Measurements from ENCODE around the gene DEPDC1.
"Not testable (repeated sequence)": the region's sequence is repeated elsewhere in the genome, so short reads cannot be mapped to it uniquely, and the experiment has no call there.

The DEPDC1 gene

DNA sequence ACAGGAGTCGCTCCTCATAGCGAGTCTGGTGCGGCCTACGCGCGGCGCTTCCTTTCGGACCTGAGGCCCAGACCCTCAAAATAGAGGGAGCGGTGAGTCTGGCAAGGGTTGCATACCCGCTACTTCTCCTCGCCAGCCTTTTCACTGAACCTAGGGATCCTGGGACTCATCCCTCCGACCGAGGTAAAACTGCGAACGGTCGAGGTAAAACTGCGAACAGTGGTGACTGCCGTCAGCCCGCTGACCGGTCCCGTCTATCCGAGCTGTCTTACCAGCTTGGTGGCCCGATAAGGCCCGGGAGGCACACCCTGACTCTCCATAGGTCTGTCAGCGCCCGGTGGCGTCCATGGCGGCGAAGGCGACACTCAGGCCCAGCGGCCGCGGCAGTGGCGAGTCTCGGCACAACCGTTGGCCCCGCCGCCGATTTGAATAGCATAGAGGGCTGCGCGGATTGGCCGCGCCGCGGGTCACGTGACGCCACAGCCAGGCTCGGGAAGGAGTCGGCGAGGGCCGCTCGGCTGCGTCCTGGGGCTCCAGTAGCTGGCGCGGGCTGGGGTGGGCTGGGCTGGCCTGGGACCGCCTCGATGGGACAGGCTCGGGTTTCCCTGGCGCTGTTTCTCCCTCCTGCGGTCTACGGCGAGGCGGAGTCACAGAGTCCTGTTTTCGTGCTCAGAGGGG, at the start of gene DEPDC1:
DEPDC1 (minus strand) TSS at position 403 of the 678 bp plus-strand sequence; CDS start at position 320, 83 bp downstream.
- ATAC-seq = peak; percentile 99
- DNase-seq = peak; percentile 83

GRCh38 chr1:68544651-68545050, 47.8 kb upstream of the DEPDC1 start:
- no peak for DNase-seq
- ATAC-seq = no peak

DNA sequence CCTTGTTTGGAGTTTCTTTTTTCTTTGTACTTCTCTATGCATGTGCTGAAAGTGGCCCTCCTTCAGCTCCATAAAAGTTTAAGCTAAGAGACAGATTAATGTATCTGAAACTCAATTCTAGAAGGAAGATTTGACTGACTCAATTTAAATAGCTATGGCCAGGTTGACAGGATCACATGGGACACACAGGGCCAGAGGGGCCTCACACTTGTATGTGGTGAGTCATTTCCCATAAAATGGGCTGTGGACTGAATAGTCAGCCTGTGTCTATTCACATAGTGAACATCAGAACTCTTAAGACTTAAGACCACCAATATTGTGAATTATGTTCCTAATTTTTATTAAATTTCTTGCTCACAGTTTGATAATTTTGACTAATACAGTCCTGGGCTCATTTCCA, 45.7 kb upstream of the DEPDC1 start:
- ATAC-seq = no peak
- DNase-seq = no peak

DNA sequence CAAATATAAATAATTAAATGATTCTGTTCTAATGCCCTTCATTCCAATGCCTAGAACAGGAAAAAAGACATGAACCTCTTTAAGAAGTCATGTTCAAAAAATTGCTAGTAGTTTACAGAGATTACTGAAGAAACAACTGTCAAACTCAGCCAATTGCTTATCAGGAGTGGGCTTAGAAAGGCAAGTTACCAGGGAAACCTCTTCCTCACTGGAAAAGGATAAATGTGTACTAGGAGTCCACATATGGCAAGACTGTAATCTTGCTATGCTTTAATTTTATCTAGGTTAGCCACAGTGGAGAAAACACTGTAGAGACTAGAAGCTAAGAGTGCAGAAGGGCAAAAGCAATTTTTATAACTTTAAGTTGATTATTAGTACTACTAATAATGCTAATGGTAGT, 42.1 kb upstream of the DEPDC1 start:
- ATAC-seq = no peak
- DNase-seq = no peak

GRCh38 chr1:68528243-68528642, 31.4 kb upstream of the DEPDC1 start:
- ATAC-seq (no peak), DNase-seq (no peak)

- ATAC-seq (no peak), DNase-seq (no peak)
Observed at GRCh38 chr1:68525781-68526180, 28.9 kb upstream of the DEPDC1 start.

- DNase-seq (no peak), ATAC-seq (no peak)
Observed at GRCh38 chr1:68521286-68521685, 24.4 kb upstream of the DEPDC1 start.

- no peak for ATAC-seq
- DNase-seq = no peak
Observed at GRCh38 chr1:68516066-68516465, 19.2 kb upstream of the DEPDC1 start.

- DNase-seq = no peak
Observed at GRCh38 chr1:68511254-68511653, 14.4 kb upstream of the DEPDC1 start.

DNA sequence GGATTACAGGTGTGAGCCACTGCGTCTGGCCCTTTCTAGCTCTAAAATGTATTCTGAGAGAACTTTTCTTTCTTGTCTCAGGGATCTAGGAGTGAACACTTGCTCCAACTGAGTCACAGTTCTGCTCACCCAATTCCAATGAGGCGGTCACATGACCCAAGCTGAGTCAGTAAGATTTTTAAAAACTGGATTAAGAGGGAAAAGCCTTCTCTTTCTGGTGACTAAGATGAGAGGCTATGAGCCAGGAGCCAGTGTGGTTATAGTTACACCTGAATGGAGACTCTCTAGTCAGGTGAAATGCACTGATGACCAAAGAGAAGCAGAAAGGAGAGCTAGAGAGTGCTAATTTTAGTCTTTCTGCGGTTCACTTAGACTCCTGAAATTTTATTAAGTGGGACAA, 9.5 kb upstream of the DEPDC1 start:
- no peak for ATAC-seq
- no peak for DNase-seq

More at GRCh38 chr1:68511254-68511653, 14.4 kb upstream of the DEPDC1 start:
- no peak for ATAC-seq

DNA sequence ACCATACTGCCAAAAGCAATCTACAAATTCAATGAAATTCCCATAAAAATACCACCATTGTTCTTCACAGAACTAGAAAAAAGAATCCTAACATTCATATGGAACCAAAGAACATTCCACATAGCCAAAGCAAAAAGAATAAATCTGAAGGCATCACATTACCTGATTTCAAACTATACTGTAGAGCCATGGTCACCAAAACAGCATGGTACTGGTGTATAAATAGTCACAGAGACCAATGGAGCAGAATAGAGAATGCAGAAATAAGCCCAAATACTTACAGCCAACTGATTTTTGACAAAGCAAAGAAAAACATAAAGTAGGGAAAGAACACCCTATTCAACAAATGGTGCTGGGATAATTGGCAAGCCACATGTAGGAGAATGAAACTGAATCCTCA, 6.2 kb upstream of the DEPDC1 start:
- ATAC-seq (no peak), DNase-seq (no peak)

DNA sequence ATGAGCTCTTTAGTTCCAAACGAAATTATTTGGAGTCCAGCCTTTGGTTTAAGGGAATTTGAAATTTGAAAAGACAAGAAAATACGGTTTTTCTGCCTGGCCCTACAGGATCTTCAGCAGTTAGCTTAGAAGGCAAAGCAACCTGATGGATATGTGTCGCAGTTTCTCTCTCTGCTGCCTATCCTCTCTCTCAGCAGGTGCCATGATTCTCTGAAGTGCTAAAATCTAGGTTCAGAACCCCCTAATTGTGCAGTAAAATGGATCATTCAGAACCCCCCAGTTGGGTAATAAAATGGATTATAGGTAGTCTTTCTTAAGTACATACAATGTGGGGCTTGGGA, 446 bp upstream of the DEPDC1 start:
- ATAC-seq (no peak), DNase-seq (no peak)

- ATAC-seq (no peak), DNase-seq (peak; percentile 3)
Observed at GRCh38 chr1:68495968-68496679, 758 bp downstream of the DEPDC1 start.

DNA sequence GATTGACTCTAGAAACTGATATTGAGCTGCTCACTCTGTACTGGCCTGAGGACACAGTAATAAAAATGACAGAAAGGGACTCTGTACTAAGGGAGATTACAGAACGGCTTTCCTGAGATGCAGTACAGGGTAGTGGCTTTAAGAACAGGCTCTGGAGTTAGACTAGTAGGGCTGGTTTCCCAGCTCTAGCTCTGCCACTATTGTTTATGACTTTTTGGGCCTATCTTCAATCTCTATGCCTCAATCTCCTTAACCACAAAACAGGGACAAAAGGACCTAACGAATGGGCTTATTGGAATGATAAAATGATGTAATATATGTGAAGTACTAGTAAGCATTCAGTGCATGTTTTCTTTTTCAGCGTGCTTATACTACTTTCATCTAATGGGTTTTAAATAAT, 1.4 kb downstream of the DEPDC1 start:
- DNase-seq (no peak), ATAC-seq (no peak)

DNA sequence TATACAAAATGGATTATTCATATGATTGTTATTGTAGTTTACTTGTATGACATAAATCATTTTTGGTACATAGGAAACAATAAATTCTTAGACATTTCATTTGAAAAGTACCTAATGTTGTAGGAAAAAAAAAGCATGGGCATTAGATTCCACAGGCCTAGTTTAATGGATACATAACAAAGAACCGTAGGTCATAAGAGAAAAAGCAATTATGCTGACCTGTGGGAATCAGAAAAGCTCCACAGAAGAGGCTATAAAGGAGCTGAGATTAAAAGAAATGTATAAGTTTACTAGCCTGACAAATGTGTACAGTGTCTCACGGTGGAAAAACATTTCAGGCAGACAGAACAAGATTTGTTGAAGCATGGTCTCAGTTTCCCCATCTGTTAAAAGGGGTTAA, 3.7 kb downstream of the DEPDC1 start:
- ATAC-seq (no peak), DNase-seq (no peak)

DNA sequence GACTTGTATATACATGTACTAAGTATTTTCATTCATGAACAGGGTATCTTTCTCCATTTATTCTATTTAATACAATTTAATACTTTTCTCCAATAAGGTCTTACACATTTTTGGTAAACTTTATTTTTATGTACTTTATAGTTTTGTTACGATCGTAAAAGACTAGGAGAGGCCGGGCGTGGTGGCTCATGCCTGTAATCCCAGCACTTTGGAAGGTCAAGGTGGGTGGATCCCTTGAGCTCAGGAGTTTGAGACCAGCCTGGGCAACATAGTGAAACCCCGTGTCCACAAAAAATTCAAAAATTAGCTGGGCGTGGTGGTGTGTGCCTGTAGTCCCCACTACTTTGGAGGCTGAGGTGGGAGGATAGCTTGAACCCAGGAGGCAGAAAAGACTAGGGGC, 4.6 kb downstream of the DEPDC1 start:
- not testable (repeated sequence) for ATAC-seq, DNase-seq

GRCh38 chr1:68490046-68490651, 6.7 kb downstream of the DEPDC1 start:
- ATAC-seq = no peak
- DNase-seq = no peak

- ATAC-seq (no peak), DNase-seq (no peak)
Observed at GRCh38 chr1:68485431-68486022, 11.4 kb downstream of the DEPDC1 start.

DNA sequence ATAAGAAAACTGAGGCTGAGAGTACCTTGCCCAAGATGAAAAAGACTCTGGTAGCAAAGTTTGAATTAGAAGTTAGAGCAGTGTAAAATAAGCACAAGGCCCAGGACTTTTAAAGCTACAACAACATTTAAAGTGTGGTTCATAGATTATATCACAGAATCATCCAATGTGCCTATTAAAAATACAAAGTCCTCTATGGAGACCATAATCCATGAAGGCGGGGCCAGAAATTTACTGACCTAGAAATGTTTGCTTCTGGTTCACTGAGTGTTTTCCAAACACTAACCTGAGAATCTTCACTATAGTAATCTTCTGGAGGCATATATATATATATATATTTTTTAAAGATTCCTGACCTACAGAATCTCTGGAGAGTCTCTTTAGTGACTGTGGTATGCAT, 12.3 kb downstream of the DEPDC1 start:
- no peak for DNase-seq
- no peak for ATAC-seq

- no peak for ATAC-seq
- DNase-seq = no peak
Observed at GRCh38 chr1:68481041-68481440, 15.8 kb downstream of the DEPDC1 start.

GRCh38 chr1:68479501-68479900, 17.4 kb downstream of the DEPDC1 start:
- DNase-seq (no peak), ATAC-seq (no peak)

DNA sequence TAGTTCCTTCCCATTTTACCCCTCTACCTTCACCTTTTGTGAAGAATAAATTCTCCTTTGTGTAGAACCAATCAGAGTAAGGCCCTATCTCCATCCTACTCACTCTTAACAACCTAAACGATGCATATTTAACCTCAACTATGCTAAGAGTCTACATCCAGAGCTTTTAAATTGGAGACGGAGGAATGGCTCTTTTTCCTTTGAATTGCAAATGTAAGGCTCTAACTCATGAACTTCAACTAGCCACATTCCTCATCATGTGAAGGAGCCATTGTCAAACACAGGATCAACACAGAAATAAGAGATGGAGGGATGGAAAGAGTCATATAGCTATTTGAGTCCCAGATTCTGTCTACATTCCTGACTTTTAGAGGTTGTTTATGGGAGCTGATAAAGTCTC, 18.2 kb downstream of the DEPDC1 start:
- ATAC-seq = no peak
- DNase-seq = no peak

GRCh38 chr1:68476626-68477025, 20.3 kb downstream of the DEPDC1 start:
- ATAC-seq, DNase-seq: not testable (repeated sequence)
